KG1 (cell line): ENCODE measurements around the gene FSIP1.

Experiments used
- DNase-seq: peaks from one replicate; lab custom pipeline; 2025; lab: John Stamatoyannopoulos, UW

FSIP1 gene

DNA sequence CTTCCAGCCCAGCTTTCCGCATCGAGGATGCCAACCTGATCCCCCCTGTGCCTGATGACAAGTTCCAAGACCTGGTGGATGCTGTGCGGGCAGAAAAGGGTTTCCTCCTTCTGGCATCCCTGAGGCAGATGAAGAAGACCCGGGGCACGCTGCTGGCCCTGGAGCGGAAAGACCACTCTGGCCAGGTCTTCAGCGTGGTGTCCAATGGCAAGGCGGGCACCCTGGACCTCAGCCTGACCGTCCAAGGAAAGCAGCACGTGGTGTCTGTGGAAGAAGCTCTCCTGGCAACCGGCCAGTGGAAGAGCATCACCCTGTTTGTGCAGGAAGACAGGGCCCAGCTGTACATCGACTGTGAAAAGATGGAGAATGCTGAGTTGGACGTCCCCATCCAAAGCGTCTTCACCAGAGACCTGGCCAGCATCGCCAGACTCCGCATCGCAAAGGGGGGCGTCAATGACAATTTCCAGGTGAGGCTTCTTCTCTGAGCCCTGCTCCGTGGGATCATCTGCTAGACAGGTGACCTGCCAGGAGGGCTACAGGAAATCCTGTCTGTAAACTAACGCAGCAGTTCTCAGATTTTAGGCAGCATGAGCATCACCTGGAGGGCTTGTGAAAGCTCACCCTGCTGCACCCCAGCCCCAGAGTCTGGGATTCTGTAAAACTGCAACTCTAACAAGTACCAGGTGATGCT, 200.2 kb downstream of the FSIP1 start:
- DNase-seq: no peak

GRCh38 chr15:39581793-39582285, 200.8 kb downstream of the FSIP1 start:
- DNase-seq: no peak

- no peak for DNase-seq
Observed at GRCh38 chr15:39581242-39581792, 201.3 kb downstream of the FSIP1 start.

DNA sequence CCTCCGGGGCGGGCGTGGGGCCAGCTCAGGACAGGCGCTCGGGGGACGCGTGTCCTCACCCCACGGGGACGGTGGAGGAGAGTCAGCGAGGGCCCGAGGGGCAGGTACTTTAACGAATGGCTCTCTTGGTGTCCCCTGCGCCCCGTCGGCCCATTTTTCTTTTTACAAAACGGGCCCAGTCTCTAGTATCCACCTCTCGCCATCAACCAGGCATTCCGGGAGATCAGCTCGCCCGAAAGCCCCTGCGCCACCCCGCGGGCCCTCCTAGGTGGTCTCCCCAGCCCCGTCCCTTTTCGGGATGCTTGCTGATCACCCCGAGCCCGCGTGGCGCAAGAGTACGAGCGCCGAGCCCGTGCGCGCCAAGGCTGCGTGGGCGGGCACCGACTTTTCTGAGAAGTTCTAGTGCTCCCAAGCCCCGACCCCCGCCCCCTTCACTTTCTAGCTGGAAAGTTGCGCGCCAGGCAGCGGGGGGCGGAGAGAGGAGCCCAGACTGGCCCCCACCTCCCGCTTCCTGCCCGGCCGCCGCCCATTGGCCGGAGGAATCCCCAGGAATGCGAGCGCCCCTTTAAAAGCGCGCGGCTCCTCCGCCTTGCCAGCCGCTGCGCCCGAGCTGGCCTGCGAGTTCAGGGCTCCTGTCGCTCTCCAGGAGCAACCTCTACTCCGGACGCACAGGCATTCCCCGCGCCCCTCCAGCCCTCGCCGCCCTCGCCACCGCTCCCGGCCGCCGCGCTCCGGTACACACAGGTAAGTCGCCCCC, 202.0 kb downstream of the FSIP1 start, which contains the start of gene THBS1:
TSS of gene THBS1 (plus strand) at position 595 of the 757 bp plus-strand sequence. CDS start 779 bp downstream, outside the sequence.
- DNase-seq: no peak

DNA sequence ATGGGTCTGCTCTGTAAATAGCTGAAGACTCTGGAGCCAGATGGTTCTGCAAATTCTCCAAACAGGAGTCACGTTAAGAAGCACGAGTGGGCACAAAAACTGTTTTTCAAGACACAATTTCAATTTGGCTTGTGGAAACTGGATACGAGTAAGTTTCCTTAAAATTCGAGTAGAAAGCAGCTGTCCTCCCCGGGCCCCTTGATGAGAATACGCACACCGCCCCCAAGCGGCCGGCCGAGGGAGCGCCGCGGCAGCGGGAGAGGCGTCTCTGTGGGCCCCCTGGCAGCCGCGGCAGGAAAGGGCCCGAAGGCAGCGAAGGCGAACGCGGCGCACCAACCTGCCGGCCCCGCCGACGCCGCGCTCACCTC, 202.5 kb downstream of the FSIP1 start:
- DNase-seq: peak; percentile 84

DNA sequence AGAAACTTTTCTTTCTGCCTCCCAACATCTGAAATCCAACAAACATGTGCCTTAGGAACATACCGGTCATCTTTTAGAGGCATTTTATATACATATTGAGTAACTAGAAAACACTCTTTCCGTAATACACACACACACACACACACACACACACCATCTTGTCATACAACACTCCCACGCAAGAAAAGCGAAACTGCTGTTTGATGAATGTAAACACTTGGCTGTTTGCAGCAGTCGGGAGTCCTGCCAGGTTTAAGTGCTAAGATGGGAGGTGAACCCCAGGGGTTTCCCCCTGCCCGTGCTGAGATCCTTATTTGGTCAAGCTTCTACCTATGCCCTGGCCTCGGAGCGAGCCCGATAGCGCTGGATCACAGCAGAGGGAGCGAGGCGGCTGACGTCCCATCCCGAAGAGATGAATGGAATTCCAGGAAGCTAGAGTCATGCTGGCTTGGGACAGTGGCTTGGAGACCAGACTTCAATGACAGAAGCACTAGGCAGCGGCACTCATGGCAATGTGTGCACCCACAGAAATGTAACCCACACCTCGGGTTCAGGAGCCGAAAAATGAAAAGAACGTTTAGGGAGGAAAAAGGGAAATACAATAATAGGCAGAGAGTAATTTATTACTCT, 203.0 kb downstream of the FSIP1 start:
- no peak for DNase-seq

DNA sequence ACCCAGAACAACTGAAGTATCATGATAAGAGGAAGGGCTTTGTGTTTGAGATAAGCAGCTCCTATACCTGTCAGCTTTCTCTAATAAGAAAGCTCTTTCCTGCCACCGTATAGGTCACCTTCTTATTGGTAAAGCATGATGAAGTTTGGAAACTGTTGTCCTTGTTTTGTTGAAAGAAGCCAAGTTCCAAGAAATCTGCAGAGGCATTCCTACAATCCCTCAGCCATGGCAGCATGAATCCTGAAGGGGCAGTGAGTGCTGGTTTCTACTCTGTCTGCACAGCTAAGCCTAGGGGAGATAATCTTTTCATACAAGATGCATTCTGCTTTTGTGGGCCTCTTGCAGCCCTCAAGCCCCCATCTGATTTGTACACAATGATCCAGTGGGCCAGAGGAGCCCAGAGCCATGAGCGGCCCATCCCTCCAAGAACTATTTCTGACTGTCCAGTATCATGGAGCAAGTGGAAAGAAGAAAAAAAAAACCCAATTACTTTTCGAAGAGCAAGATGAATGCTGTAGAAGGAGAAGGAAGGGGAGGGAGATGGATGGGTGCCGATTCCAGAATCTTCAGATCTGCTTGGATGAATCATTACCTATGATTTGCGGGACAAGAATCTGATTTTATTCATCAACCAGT, 203.7 kb downstream of the FSIP1 start:
- no peak for DNase-seq

DNA sequence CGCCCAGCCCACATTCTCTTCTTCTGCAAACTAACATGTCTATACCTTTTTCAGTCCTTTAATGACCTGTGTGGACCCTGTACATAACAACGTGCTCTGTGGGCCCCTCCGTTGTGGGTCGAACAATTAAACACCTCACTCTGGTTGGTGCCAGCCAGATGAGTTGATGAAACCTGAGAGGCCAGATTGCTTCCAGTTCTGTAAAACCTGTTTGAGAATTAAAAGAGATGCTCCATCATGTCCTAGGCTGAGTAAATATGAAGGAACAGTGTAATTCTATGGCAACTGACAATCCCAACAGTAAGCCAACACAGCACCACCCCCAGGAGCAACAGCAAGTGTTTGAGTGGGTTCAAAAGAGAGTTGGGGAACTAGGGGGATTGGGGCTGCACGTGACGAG, 207.5 kb downstream of the FSIP1 start:
- no peak for DNase-seq

GRCh38 chr15:39574427-39574826, 208.2 kb downstream of the FSIP1 start:
- no peak for DNase-seq

GRCh38 chr15:39573844-39574243, 208.8 kb downstream of the FSIP1 start:
- DNase-seq: no peak

GRCh38 chr15:39573287-39573686, 209.4 kb downstream of the FSIP1 start:
- no peak for DNase-seq

GRCh38 chr15:39565851-39566250, 216.8 kb downstream of the FSIP1 start:
- DNase-seq: no peak

DNA sequence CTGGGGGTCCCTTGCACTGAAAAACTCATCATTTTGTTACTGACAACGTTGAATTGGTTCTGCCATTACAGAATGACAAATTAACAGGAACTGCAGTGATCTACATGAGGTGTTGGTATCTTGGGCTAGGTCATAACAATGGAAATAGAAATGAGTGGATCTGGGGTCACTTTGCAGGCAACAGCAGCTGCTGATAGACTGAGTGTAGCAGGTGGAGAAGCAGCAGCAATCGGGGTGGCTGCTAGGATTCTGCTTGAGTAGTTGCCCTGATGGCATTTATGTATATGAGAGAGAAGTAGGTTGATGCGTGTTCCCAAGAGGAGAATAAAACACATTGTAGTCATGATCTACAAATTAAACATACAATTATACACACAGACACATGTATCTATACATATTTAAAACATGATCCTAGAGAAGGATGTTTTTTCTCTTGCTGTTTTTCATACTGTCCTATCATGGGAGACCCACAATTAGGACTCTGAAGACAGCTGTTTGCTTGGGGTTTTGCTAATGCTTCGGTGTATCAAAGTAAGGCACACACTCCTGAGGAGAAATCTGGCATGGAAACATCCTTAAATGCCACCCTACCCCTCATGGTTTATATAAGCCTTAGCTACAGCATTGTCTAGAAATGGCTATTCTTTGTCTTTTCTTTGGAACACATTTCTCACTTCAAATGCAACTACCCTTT, 217.5 kb downstream of the FSIP1 start:
- no peak for DNase-seq

DNA sequence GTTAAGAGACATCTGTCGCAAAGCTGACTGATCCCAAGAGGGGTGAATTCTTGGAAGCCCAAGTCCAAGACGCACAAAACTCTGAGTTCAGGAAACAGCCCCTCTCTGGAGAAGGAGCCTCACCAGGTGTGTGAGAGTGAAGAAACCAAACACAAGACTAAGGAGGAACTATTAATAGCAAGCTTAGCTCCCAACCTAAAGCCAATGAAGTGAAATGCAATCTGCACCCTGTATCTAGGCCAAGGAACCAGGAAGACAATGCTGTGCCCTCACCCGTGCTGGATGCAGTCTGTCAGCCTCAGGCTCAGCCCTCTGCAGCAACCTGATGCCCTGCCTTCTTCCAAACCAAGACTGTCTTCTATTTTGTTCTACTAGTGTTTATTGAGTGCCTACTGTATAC, 224.2 kb downstream of the FSIP1 start:
- DNase-seq: no peak

DNA sequence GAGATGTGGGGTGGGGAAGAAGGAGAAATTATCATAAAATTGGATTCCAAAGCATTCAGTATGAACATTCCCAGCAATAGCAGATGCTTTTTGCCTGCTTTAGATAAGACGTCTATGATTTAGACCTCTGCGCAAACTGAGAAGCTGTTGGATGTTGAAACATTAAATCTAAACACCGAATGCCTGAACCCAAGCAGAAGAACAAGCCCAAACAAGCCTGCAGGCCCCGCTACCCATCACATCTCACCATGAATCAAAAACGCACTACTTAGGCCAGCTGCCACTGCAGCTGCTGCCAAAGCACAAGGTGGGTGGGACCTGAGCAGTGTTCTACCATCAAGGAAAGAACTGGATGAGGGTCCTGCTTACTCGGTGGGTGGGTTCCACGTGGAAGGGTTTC, 226.2 kb downstream of the FSIP1 start:
- no peak for DNase-seq

- no peak for DNase-seq
Observed at GRCh38 chr15:39555885-39556284, 226.8 kb downstream of the FSIP1 start.

GRCh38 chr15:39554746-39555387, 227.8 kb downstream of the FSIP1 start:
- DNase-seq: no peak

DNA sequence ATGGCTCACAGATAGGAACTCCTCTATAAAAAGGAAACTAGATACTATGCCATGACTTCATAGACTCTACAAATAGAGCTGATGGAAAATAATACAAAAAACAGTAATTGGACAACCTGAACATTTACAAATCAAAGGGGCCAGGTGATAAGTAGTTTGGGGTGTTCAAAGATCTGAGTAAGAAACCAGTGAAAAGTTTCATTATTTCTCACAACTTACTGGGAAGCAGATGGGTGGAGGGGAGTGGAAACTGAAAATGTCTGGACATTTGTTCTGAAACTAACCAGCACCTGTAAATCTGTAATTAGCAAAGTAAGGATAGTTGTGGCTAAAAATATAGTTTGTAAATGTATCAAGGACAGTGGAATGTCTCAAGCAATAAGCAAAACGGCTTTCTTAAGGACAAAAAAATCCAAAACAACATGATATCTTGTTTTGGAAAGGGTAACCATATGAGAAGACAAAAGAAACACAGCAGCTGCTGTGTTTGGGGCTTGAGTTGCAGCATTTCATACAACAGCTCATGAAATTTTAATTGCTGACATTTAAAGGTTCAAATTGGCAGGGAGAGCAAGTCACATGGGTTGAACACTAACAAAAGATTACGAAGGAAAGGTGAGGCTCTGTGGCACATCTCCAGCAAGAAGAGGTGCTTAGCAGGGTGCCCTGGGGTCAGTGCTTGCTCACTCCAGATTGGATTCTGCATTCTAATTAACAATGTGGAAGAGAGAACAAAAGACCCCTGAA, 228.5 kb downstream of the FSIP1 start:
- no peak for DNase-seq

DNA sequence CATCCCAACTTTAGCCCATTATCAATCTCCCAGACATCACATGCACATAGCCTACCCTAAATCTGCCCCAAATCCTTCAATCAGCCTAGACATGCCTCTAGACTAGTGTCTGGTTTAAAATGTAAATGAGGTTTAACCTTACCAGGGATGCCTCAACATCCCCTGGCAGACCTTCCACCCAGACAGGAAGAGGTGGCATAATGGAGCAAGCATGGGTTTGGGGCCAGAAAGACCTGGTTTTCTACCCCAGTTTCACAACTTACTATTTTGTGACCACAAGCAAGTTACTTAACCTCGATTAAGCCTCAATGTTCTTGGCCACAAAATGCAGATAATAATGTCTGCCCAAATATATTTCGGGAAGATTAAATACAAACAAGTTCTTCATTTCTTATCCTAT, 230.1 kb downstream of the FSIP1 start:
- DNase-seq: no peak

- DNase-seq: no peak
Observed at GRCh38 chr15:39551476-39551875, 231.2 kb downstream of the FSIP1 start.
